ENCODE results near the gene WBP1. TPM values are rescaled to one million over a fixed set of nuclear protein-coding genes. Genes with fewer than 3 reads are reported as not detected.

Gene WBP1
- total and polyA plus RNA-seq, 10 of the 15 experiments (the other 5 are each of a cell fraction or from before 2014, with no cell fraction given): 4.2 to 76.8 (median 43.8) TPM

- TF ChIP-seq CUX1 (IDR thresholded peaks at IDR 0.05; ENCODE audit: insufficient replicate concordance, low read depth, low read length): no peak
- no peak for TF ChIP-seq ZSCAN29 (IDR thresholded peaks at IDR 0.05)
- TF ChIP-seq CREM (IDR thresholded peaks at IDR 0.05; ENCODE audit: low read depth): peak; percentile 91
- no peak for TF ChIP-seq KDM1A (IDR thresholded peaks at IDR 0.05; ENCODE audit: borderline replicate concordance)
- no peak for TF ChIP-seq ASH2L (IDR thresholded peaks at IDR 0.05; ENCODE audit: borderline replicate concordance, low read depth)
- peak; percentile 79; the same call in 1 of the 2 replicates for TF ChIP-seq CBX5 (IDR thresholded peaks at IDR 0.05; ENCODE audit: low read depth)
- TF ChIP-seq NFYB (IDR thresholded peaks at IDR 0.05; ENCODE audit: insufficient read depth, low read depth, low read length): peak; percentile 59; the same call in 1 of the 2 replicates
- peak; percentile 54 to 63; a peak in 2 of 4 replicates for TF ChIP-seq BHLHE40 (IDR thresholded peaks at IDR 0.05; ENCODE audit: borderline replicate concordance in 1 of 2, low read depth in 2 of 2, low read length in 1 of 2)
- no peak for TF ChIP-seq EP300 (IDR thresholded peaks at IDR 0.05; ENCODE audit: borderline replicate concordance in 1 of 2, control insufficient read depth in 1 of 2, low read depth in 2 of 2, low read length in 2 of 2)
- peak; percentile 61; the same call in 1 of the 2 replicates for TF ChIP-seq MEF2A (IDR thresholded peaks at IDR 0.05; ENCODE audit: insufficient read depth, low read depth, low read length)
- TF ChIP-seq HDGF (IDR thresholded peaks at IDR 0.05): peak; percentile 71; the same call in 1 of the 2 replicates
- peak; percentile 21; the same call in 1 of the 2 replicates for TF ChIP-seq TBL1XR1 (IDR thresholded peaks at IDR 0.05; ENCODE audit: low read depth, low read length)
- no peak for TF ChIP-seq RAD21 (IDR thresholded peaks at IDR 0.05; ENCODE audit: insufficient read depth, low read depth, low read length)
These were observed 14.1 kb downstream of the WBP1 start, which contains the start of gene MRPL53 (continued) for GRCh38 chr2:74472086-74472944.
